GM12892 (cell line): Measurements from ENCODE around the gene MAN2A2.

Experiments
- POLR2A ChIP-seq: IDR thresholded peaks from 2 replicates; pipeline ENCODE4 v1.6.1; 2011; ENCODE audit warnings: low read depth, low read length, control low read depth
- POLR2AphosphoS5 ChIP-seq: IDR thresholded peaks from 2 replicates; pipeline ENCODE4 v1.6.1; 2011; ENCODE audit warnings: low read depth, low read length, control low read depth

GRCh38 chr15:90879730-90880366 is 23.3 kb upstream of the MAN2A2 start:
- TF ChIP-seq POLR2AphosphoS5 = no peak
- TF ChIP-seq POLR2A = no peak
